Germinal center (tissue), 1 donor: ENCODE data around the gene NCSTN.

Experiments used
- DNase-seq: peaks from one replicate; pipeline ENCODE4 v3.0.0; 2012; ENCODE audit warnings: mixed read lengths, low spot score

The NCSTN gene

DNA sequence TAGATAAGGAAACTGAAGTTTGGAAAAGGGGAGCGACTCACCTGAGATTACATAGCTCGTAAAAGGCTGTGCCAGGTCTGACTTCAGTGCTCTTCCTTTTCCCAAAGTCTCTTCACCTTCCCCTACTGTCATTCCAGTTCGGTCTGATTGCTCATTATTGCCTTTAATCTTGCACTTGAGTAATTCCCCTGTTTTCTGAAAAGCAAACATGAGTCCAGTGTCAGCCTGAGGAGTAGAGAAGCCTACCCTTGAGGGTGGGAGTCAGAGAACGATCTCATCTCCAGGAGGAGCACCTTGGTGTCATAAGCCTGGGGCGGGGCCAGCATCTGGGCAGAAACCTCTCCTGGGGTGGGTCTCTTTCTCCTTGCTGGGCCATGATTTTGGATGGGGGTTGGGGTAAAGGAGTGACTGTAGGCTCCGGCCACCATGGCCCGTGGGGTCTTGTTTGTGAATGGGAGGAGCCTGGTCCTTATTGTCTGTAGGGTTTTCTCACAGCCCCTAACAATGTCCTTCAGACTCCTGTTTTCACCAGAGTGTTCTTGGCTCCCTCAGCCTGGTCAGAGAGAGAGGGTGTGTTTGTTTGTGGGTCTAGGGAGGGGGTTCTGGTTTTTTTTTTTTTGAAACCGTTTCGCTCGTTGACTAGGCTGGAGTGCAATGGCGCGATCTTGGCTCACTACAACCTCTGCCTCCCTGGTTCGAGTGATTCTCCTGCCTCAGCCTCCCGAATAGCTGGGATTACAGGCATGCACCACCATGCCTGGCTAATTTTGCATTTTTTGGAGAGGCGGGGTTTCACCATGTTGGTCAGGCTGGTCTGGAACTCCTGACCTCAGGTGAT is 63.2 kb downstream of the NCSTN start:
- no peak for DNase-seq

GRCh38 chr1:160407839-160408801 is 64.9 kb downstream of the NCSTN start:
- DNase-seq, result no peak
